Hair follicular keratinocyte (primary cell): ENCODE measurements around the gene ETV3. TPM values are rescaled to one million over a fixed set of nuclear protein-coding genes. Genes with fewer than 3 reads are reported as not detected.

ENCODE experiments used
- total RNA-seq: library from RNA; depleted of rRNA; stranded (reverse); fragments of >200 nt; gene quantifications from 2 replicates; pipeline ENCODE4 v1.2.3, GENCODE V29; 2015

The ETV3 gene
- total RNA-seq: 12.7 and 13.1 TPM in 2 replicates

GRCh38 chr1:157138220-157139051, at the start of gene ETV3:
Gene ETV3, minus strand, starts transcription at chr1:157138395. Its CDS starts 2,043 bp downstream, at chr1:157136352.

GRCh38 chr1:157099633-157100009, 38.6 kb downstream of the ETV3 start, which contains the start of gene ETV3L:
Gene ETV3L, minus strand, starts transcription at chr1:157099808. Its CDS starts 285 bp downstream, at chr1:157099523.

Other genes starting within 250 kb of the ETV3 start
- gene PEAR1, start 244.7 kb downstream of the ETV3 start, total RNA-seq: 4.0 and 6.7 TPM in 2 replicates
- not detected in 2 replicates for gene LRRC71, start 217.8 kb downstream of the ETV3 start, total RNA-seq
- gene ARHGEF11, start 92.7 kb downstream of the ETV3 start, total RNA-seq: 8.2 and 12.3 TPM in 2 replicates
- gene ETV3L, start 38.6 kb downstream of the ETV3 start, total RNA-seq: not detected in 2 replicates